GM12878 (cell line): Measurements from ENCODE around the gene LIMS1. TPM values are rescaled to one million over a fixed set of nuclear protein-coding genes. Genes with fewer than 3 reads are reported as not detected.
"Not testable (repeated sequence)": the region's sequence is repeated elsewhere in the genome, so short reads cannot be mapped to it uniquely, and the experiment has no call there.

Source experiments
- ATAC-seq: fragments of 200-7000 bp; cut with Tn5 transposase; 3 replicates; pipeline ENCODE4 v1.9.1; 2020; ENCODE audit warnings: mild to moderate bottlenecking, moderate library complexity
- BruUV-seq: library from RNA; stranded (reverse); fragments of 400-500 nt; replicated peaks from 2 replicates; lab custom pipeline; 2021; lab: Mats Ljungman, UMichigan
- CTCF ChIA-PET: fragments of 300-600 bp; sonication (Branson Sonifier 250); formaldehyde crosslinking; extraction: SDS; loops from one replicate; lab custom pipeline; 2021; ENCODE audit warnings: inconsistent platforms; lab: Yijun Ruan, JAX
- POLR2A ChIA-PET: fragments of 350-600 bp; formaldehyde crosslinking; extraction: SDS; loops from one replicate; lab custom pipeline; 2021; ENCODE audit warnings: inconsistent platforms; lab: Charles Lee
- RAD21 ChIA-PET: fragments of 300-600 bp; sonication (Branson Sonifier 250); formaldehyde crosslinking; loops from one replicate; lab custom pipeline; 2023; ENCODE audit warnings: antibody characterized with exemption; ENCODE audit not compliant: unreplicated experiment; lab: Charles Lee
- SMC1A ChIA-PET: fragments of 300-600 bp; sonication (Branson Sonifier 250); formaldehyde crosslinking; loops from one replicate; lab custom pipeline; 2023; ENCODE audit not compliant: unreplicated experiment, uncharacterized antibody; lab: Charles Lee
- DNase-seq: peaks from one replicate; pipeline ENCODE4 v3.0.0-alpha.2; 2011; ENCODE audit warnings: low read depth, low spot score
- FAIRE-seq: peaks from 3 replicates; lab custom pipeline; 2011; peaks lifted over from hg19 to GRCh38; lab: Jason Lieb, UNC
- H2AFZ ChIP-seq: 2 replicates; pipeline ENCODE4 v1.6.0; 2011; ENCODE audit warnings: low read depth, low read length, control low read depth; ENCODE audit not compliant: control insufficient read depth
- H3K27ac ChIP-seq: 2 replicates; pipeline ENCODE4 v1.5.1; 2011; ENCODE audit warnings: control low read depth; ENCODE audit not compliant: control insufficient read depth, insufficient read depth
- H3K27me3 ChIP-seq, 2 experiments: replicated peaks in 1 of 2; 2 replicates each; pipeline versions ENCODE4 v1.6.0 to v1.6.1; 2011; ENCODE audit warnings: low read length in 1 of 2; ENCODE audit not compliant: control insufficient read depth in 2 of 2, insufficient read depth in 2 of 2
- H3K36me3 ChIP-seq, 2 experiments: 2 replicates each; pipeline ENCODE4 v1.5.1; 2011; ENCODE audit warnings: low read length in 1 of 2; ENCODE audit not compliant: control insufficient read depth in 2 of 2, insufficient read depth in 2 of 2
- H3K4me1 ChIP-seq: 2 replicates; pipeline ENCODE4 v1.6.1; 2011; ENCODE audit warnings: mild to moderate bottlenecking, low read length, moderate library complexity, mixed read lengths; ENCODE audit not compliant: control insufficient read depth, insufficient read depth
- H3K4me2 ChIP-seq: 2 replicates; pipeline ENCODE4 v1.6.0; 2011; ENCODE audit warnings: control low read depth; ENCODE audit not compliant: control insufficient read depth, insufficient read depth
- H3K4me3 ChIP-seq: fragments of 200-600 bp; sonication (generic); 2 replicates; pipeline ENCODE4 v1.5.1; 2016
- H3K79me2 ChIP-seq: 2 replicates; pipeline ENCODE4 v1.6.0; 2011; ENCODE audit warnings: low read length; ENCODE audit not compliant: control insufficient read depth, insufficient read depth
- H3K9ac ChIP-seq: 2 replicates; pipeline ENCODE4 v1.8.0; 2011; ENCODE audit warnings: low read length, control low read depth, mixed read lengths; ENCODE audit not compliant: control insufficient read depth, insufficient read depth
- H3K9me3 ChIP-seq: replicated peaks from 3 replicates; pipeline ENCODE4 v1.5.1; 2011; ENCODE audit warnings: mild to moderate bottlenecking, low read length; ENCODE audit not compliant: control insufficient read depth, insufficient read depth
- H4K20me1 ChIP-seq: 2 replicates; pipeline ENCODE4 v1.6.0; 2011; ENCODE audit not compliant: control insufficient read depth, insufficient read depth
- WGBS: methylation state at CpG from one replicate; pipeline ENCODE4 v1.1.6; 2016; ENCODE audit warnings: low lambda C conversion rate; ENCODE audit not compliant: insufficient replicate concordance, insufficient coverage; ENCODE audit errors: missing lambda C conversion rate; 5-methylcytosine and 5-hydroxymethylcytosine counted together
- in situ Hi-C: fragments of 300-500 bp; cut with MboI; formaldehyde crosslinking; loops from 9 replicates; pipeline ENCODE4 v1.14.3; 2018; ENCODE audit warnings: mixed read lengths
- intact Hi-C: fragments of 100-400 bp; cut with micrococcal nuclease; formaldehyde crosslinking; loops from one replicate; pipeline ENCODE4 v1.14.2; 2022; ENCODE audit not compliant: unreplicated experiment
- polyA plus RNA-seq, 11 experiments: library from polyadenylated mRNA; depleted of rRNA in 4 of 11; unstranded in 6 of 11; stranded (reverse) in 5 of 11; fragments of >200 nt; fragmentation: Nextera tagmentation in 4 of 11; fragmentation: Illumina TruSeq in 1 of 11; extraction: Ambion mirVana in 4 of 11; extraction: Trizol in 1 of 11; gene quantifications; 1 replicate in 1 of 11; 2 replicates in 10 of 11; pipeline versions ENCODE4 v1.2.1 to v1.2.3, GENCODE V29; 2011 to 2016; ENCODE audit warnings: inconsistent platforms in 2 of 11, missing spikeins in 2 of 11, low read depth in 1 of 11
- total RNA-seq, 4 experiments: library from RNA; depleted of rRNA in 3 of 4; stranded (reverse); fragments of >200 nt in 3 of 4; fragmentation: Illumina TruSeq in 1 of 4; extraction: Trizol in 1 of 4; gene quantifications; 2 replicates each; pipeline versions ENCODE4 v1.2.1 to v1.2.3, GENCODE V29; 2013 to 2021

LIMS1 gene
- total and polyA plus RNA-seq, 10 of the 15 experiments (the other 5 are each of a cell fraction or from before 2014, with no cell fraction given): 15.7 to 98.1 (median 43.9) TPM

DNA sequence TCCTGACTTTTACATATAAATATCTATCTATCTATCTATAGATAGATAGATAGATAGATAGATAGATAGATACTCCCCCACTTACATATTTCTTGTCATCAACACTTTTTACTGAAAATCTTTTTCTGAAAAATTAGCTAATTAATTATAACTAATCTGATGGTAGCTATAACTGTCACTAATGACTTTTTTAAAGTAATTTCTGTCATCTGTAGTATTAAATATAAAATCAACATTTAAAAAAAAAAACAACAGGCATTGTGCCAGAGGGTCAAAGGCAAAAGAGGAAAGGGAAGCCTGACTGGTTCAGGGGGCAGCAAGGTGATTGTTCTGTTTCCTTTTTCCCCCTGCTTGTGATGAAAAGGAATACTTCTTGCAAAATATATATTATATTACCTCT is 122.0 kb downstream of the LIMS1 start:
- H3K79me2 ChIP-seq, H3K4me1 ChIP-seq, BruUV-seq, DNase-seq, H2AFZ ChIP-seq, H3K27me3 ChIP-seq, in situ Hi-C loops, FAIRE-seq, H3K4me3 ChIP-seq, RAD21 ChIA-PET, H3K4me2 ChIP-seq, H3K36me3 ChIP-seq, H4K20me1 ChIP-seq, SMC1A ChIA-PET, intact Hi-C loops, CTCF ChIA-PET, H3K9ac ChIP-seq, H3K9me3 ChIP-seq, ATAC-seq, POLR2A ChIA-PET, H3K27ac ChIP-seq: not testable (repeated sequence)

DNA sequence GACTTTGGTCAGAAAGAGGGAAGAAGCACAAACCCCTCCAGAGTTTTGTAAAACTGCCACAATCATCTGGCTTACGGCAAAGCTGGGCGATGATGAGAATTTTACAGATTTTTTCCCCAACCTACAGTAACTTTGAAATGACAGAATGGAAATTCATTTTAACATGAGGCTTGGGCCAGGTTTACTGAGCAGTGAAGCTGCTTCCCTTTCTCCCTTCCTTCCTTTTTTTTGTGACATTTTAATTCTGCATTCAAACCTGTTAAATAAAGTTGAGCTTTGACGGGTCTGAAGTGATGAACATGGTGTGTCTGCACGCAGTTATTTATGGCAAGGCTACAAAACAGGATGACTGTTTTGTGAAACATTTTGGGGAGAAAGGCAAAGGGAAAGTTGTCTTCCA is 123.2 kb downstream of the LIMS1 start:
- CTCF ChIA-PET, H3K9ac ChIP-seq, H2AFZ ChIP-seq, H4K20me1 ChIP-seq, intact Hi-C loops, RAD21 ChIA-PET, BruUV-seq, H3K4me2 ChIP-seq, H3K9me3 ChIP-seq, in situ Hi-C loops, ATAC-seq, H3K27me3 ChIP-seq, DNase-seq, H3K4me3 ChIP-seq, H3K27ac ChIP-seq, SMC1A ChIA-PET, H3K4me1 ChIP-seq, H3K36me3 ChIP-seq, FAIRE-seq, H3K79me2 ChIP-seq, POLR2A ChIA-PET: not testable (repeated sequence)
- 60% methylated on average over 4 of the region's 4 CpGs for WGBS

DNA sequence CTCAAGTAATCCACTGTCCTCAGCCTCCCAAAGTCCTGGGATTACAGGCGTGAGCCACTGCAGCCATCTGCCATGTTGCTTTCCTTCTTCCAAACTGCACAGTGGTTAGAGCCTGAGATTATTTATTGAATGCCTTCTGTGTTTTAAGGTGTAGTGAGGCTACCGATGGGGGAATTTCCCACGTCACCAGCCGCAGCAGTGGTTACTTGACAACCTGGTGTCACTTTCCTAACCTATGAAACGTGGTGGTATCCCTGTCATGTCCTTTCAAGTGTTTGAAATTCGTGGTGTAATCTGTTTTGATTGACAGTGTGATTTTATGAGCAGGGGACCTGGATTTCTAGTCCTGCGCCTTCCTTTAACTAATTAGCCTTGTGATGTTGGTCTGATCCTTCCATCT is 124.3 kb downstream of the LIMS1 start:
- in situ Hi-C loops, H3K36me3 ChIP-seq, H3K9ac ChIP-seq, H3K27me3 ChIP-seq, BruUV-seq, H3K4me1 ChIP-seq, SMC1A ChIA-PET, H3K79me2 ChIP-seq, H3K4me3 ChIP-seq, POLR2A ChIA-PET, H4K20me1 ChIP-seq, RAD21 ChIA-PET, CTCF ChIA-PET, FAIRE-seq, DNase-seq, intact Hi-C loops, H3K9me3 ChIP-seq, H3K4me2 ChIP-seq, H3K27ac ChIP-seq, H2AFZ ChIP-seq: not testable (repeated sequence)
- WGBS: 46% methylated on average over 6 of the region's 7 CpGs
- peak; percentile 59 for ATAC-seq

DNA sequence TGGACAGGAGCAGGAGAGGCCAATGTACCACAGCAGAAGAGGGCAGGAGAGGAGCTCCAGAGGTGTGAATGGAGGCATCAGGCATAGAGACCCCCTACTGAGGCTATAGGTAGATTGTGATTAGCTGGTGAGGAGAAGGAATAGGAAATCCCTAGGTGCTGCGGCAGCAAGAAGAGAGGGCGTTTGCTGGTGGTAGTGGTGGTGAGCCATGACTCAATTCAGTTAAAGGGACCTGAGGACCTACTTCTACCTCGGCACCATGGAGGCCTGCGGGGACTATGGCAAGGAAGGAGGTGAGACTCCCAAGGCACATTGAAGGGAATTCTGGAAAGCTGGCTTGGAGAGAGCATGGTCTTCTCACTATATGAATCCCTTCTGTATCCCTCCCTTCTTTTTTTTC is 127.2 kb downstream of the LIMS1 start:
- H3K4me1 ChIP-seq, H4K20me1 ChIP-seq, intact Hi-C loops, H3K4me2 ChIP-seq, DNase-seq, BruUV-seq, H3K27me3 ChIP-seq, H3K27ac ChIP-seq, FAIRE-seq, H3K4me3 ChIP-seq, H3K9me3 ChIP-seq, H3K9ac ChIP-seq, H3K79me2 ChIP-seq, in situ Hi-C loops, H3K36me3 ChIP-seq, H2AFZ ChIP-seq, POLR2A ChIA-PET: not testable (repeated sequence)
- RAD21 ChIA-PET: interaction anchor here (0.8 to 1.2 kb wide), 2 partner anchors 24 to 26 kb away, joined by 3 to 4 read pairs; no protein-coding TSS in a partner anchor
- SMC1A ChIA-PET: interaction anchor here (1.0 to 2.0 kb wide), 5 partner anchors 19 to 51 kb away, joined by 3 to 19 read pairs (median 3); no protein-coding TSS in a partner anchor
- WGBS: 9% methylated on average over 4 of the region's 4 CpGs
- CTCF ChIA-PET: interaction anchor here (1.1 to 4.9 kb wide), 3 partner anchors 25 to 77 kb away, joined by 4 to 25 read pairs (median 4); no protein-coding TSS in a partner anchor
- ATAC-seq: peak; percentile 27
